DOHH2 (cell line): ENCODE measurements around the gene NANOS1.

Experiments used
- H3F3A ChIP-seq: fragments of 200-600 bp; sonication (generic), shearing (Covaris generic); 2 replicates; pipeline ENCODE4 v1.6.0; 2016; ENCODE audit warnings: antibody characterized with exemption, mild to moderate bottlenecking; ENCODE audit not compliant: control insufficient read depth, insufficient read depth
- H3K27ac ChIP-seq: fragments of 200-600 bp; sonication (generic); 2 replicates; pipeline ENCODE4 v1.5.1; 2014; ENCODE audit warnings: low read depth, mild to moderate bottlenecking, low read length, moderate library complexity
- H3K27me3 ChIP-seq: fragments of 200-600 bp; sonication (generic); 2 replicates; pipeline ENCODE4 v1.6.1; 2014; ENCODE audit warnings: mild to moderate bottlenecking, low read length, mixed read lengths; ENCODE audit not compliant: control insufficient read depth
- H3K36me3 ChIP-seq: fragments of 200-600 bp; sonication (generic); 2 replicates; pipeline ENCODE4 v1.6.1; 2014; ENCODE audit warnings: mild to moderate bottlenecking, low read length, moderate library complexity, mixed read lengths; ENCODE audit not compliant: control insufficient read depth
- H3K4me1 ChIP-seq: fragments of 200-600 bp; sonication (generic); 2 replicates; pipeline ENCODE4 v1.6.1; 2014; ENCODE audit warnings: mild to moderate bottlenecking, low read length, mixed read lengths; ENCODE audit not compliant: control insufficient read depth
- H3K4me2 ChIP-seq: fragments of 200-600 bp; sonication (generic); 2 replicates; pipeline ENCODE4 v1.6.0; 2014; ENCODE audit warnings: mild to moderate bottlenecking, low read length, moderate library complexity
- H3K4me3 ChIP-seq: fragments of 200-600 bp; sonication (generic); 2 replicates; pipeline ENCODE4 v1.5.1; 2014; ENCODE audit warnings: mild to moderate bottlenecking, low read length, mixed read lengths
- H3K79me2 ChIP-seq: fragments of 200-600 bp; sonication (generic); 2 replicates; pipeline ENCODE4 v1.6.1; 2014; ENCODE audit warnings: mild to moderate bottlenecking, low read length, mixed read lengths; ENCODE audit not compliant: control insufficient read depth
- H3K9me2 ChIP-seq: fragments of 200-600 bp; sonication (generic); replicated peaks from 2 replicates; pipeline ENCODE4 v1.6.1; 2014; ENCODE audit warnings: mild to moderate bottlenecking, low read length, mixed read lengths; ENCODE audit not compliant: control insufficient read depth
- H3K9me3 ChIP-seq: fragments of 200-600 bp; sonication (generic); 2 replicates; pipeline ENCODE4 v1.6.1; 2014; ENCODE audit warnings: antibody characterized with exemption, low read length, mixed read lengths; ENCODE audit not compliant: control insufficient read depth, insufficient read depth
- H4K20me1 ChIP-seq: fragments of 200-600 bp; sonication (generic); 2 replicates; pipeline ENCODE4 v1.6.0; 2014; ENCODE audit warnings: low read depth, mild to moderate bottlenecking, antibody characterized with exemption, low read length, moderate library complexity; ENCODE audit not compliant: control insufficient read depth, insufficient read depth
- EZH2phosphoT487 ChIP-seq: fragments of 200-600 bp; sonication (generic); IDR thresholded peaks from 2 replicates; pipeline ENCODE4 v1.6.1; 2017; ENCODE audit warnings: borderline replicate concordance, mild to moderate bottlenecking, antibody characterized with exemption, low read length, moderate library complexity, mixed read lengths
- TF ChIP-seq, protein P1 (sequence below): fragments of 200-600 bp; sonication (generic); IDR thresholded peaks from one replicate; pipeline ENCODE4 v1.5.1; 2014; ENCODE audit warnings: antibody characterized with exemption, mild to moderate bottlenecking, low read depth, low read length; ENCODE audit not compliant: poor library complexity, severe bottlenecking

Gene NANOS1

DNA sequence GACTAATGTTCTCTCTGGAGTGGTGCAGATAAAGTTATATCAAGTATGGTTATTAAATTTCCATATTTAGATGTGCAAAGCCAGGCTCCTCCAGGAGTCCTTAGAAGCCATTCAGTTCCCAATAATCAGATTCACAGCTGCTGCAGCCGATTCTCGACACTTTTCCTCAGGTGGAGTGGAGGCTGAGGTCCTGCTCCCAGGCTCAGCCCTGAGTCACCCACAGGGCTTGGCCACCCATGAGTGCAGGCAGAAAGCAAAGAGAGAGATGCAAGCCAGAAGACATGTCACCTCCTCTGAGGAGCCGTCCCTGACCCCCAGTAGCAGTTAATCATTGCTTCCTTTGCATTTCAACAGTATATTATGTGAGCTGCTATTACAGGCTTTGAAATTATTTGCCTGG lies 36.3 kb upstream of the NANOS1 start:
- Histone ChIP-seq H3K79me2 (no peaks in the 10 kb centered on the region), H3K36me3 (no peaks in the 10 kb centered on the region), H3K9me2 (no peaks in the 10 kb centered on the region), H3F3A (no peaks in the 10 kb centered on the region), H3K27me3 (peaks cover 5% of the 10 kb centered on the region; the same call in 1 of the 2 replicates), H3K4me1 (no peaks in the 10 kb centered on the region), H3K4me3 (no peak overlapping the region), H4K20me1 (no peaks in the 10 kb centered on the region), H3K27ac (no peak overlapping the region), H3K4me2 (no peak overlapping the region), H3K9me3 (no peaks in the 10 kb centered on the region)
- no peak for TF ChIP-seq EZH2phosphoT487
- TF ChIP-seq, protein P1, sequence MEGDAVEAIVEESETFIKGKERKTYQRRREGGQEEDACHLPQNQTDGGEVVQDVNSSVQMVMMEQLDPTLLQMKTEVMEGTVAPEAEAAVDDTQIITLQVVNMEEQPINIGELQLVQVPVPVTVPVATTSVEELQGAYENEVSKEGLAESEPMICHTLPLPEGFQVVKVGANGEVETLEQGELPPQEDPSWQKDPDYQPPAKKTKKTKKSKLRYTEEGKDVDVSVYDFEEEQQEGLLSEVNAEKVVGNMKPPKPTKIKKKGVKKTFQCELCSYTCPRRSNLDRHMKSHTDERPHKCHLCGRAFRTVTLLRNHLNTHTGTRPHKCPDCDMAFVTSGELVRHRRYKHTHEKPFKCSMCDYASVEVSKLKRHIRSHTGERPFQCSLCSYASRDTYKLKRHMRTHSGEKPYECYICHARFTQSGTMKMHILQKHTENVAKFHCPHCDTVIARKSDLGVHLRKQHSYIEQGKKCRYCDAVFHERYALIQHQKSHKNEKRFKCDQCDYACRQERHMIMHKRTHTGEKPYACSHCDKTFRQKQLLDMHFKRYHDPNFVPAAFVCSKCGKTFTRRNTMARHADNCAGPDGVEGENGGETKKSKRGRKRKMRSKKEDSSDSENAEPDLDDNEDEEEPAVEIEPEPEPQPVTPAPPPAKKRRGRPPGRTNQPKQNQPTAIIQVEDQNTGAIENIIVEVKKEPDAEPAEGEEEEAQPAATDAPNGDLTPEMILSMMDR: no peak

DNA sequence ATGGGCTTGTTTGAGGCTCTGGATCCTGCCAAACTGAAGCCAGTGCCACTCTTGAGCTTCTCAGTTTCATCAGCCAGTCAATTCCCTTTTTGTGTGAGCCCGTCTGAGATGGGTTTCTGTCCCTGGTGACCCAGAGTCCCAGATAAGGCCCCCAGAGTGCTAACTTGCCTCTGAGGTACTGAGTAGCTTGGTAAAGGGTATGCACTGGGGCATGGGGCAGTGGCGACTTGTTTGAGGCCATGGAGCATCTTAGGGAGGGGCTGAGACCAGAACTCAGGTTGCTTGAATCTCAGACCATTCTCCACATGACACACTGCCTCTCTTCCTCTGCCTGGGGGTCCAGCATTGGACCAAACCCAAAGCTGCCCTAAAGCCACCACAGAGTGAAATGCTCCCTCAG lies 35.2 kb upstream of the NANOS1 start:
- H3K9me3 ChIP-seq: no peaks in the 10 kb centered on the region
- H3F3A ChIP-seq: no peaks in the 10 kb centered on the region
- no peaks in the 10 kb centered on the region for H3K4me1 ChIP-seq
- H3K4me3 ChIP-seq: no peak overlapping the region
- peaks cover 7% of the 10 kb centered on the region; the same call in 1 of the 2 replicates for H3K27me3 ChIP-seq
- H3K79me2 ChIP-seq: no peaks in the 10 kb centered on the region
- TF ChIP-seq EZH2phosphoT487: no peak
- TF ChIP-seq, protein P1: no peak
- H3K36me3 ChIP-seq: no peaks in the 10 kb centered on the region
- no peaks in the 10 kb centered on the region for H4K20me1 ChIP-seq
- H3K27ac ChIP-seq: no peak overlapping the region
- no peaks in the 10 kb centered on the region for H3K9me2 ChIP-seq
- no peak overlapping the region for H3K4me2 ChIP-seq

DNA sequence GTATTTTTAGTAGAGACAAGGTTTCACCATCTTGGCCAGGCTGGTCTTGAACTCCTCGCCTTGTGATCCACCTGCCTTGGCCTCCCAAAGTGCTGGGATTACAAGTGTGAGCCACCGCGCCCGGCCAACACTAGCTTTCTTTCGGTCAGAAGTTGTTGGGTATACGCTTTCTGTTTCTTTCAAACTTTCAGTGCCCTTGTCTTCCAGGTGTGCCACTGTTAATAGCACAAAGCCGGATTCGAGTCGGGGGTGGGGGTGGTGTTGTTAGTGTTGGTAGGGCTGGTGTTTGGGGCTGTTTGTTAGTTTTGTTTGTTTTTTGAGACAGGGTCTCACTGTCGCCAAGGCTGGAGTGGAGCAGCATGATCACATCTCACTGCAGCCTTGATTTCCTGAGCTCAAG lies 33.8 kb upstream of the NANOS1 start:
- peaks cover 12% of the 10 kb centered on the region for H3K27me3 ChIP-seq
- H3K27ac ChIP-seq: no peak overlapping the region
- no peaks in the 10 kb centered on the region for H3K4me1 ChIP-seq
- no peaks in the 10 kb centered on the region for H3K9me3 ChIP-seq
- no peaks in the 10 kb centered on the region for H3F3A ChIP-seq
- H3K4me2 ChIP-seq: no peak overlapping the region
- no peak overlapping the region for H3K4me3 ChIP-seq
- no peaks in the 10 kb centered on the region for H3K9me2 ChIP-seq
- no peaks in the 10 kb centered on the region for H4K20me1 ChIP-seq
- TF ChIP-seq, protein P1: no peak
- no peak for TF ChIP-seq EZH2phosphoT487
- H3K36me3 ChIP-seq: no peaks in the 10 kb centered on the region
- no peaks in the 10 kb centered on the region for H3K79me2 ChIP-seq

DNA sequence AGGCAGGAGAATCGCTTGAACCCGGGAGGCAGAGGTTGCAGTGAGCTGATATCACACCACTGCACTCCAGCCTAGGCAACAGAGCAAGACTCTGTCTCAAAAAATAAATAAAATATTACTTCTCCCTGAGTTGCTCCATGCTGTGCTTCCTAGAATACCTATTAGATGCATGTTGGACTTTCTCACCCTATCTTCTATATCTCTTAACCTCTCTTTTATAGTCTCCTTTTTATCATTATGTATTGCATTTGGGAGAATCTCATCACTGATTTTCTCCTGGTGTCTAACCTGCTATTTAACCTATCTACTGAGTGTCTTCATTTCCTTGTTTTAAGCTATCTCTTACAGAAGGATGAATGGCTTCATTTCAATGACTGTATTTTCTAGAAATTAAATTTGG lies 32.1 kb upstream of the NANOS1 start:
- Histone ChIP-seq H3K4me2 (no peak overlapping the region), H3K9me2 (no peaks in the 10 kb centered on the region), H3K4me1 (no peaks in the 10 kb centered on the region), H3K4me3 (no peak overlapping the region), H3K9me3 (no peaks in the 10 kb centered on the region), H3K36me3 (no peaks in the 10 kb centered on the region), H3K27me3 (peaks cover 7% of the 10 kb centered on the region), H3K79me2 (no peaks in the 10 kb centered on the region), H3F3A (no peaks in the 10 kb centered on the region), H3K27ac (no peak overlapping the region), H4K20me1 (no peaks in the 10 kb centered on the region)
- TF ChIP-seq, protein P1: no peak
- no peak for TF ChIP-seq EZH2phosphoT487
